OCI-LY7 (cell line): Measurements from ENCODE around the gene STAT4. TPM values are rescaled to one million over a fixed set of nuclear protein-coding genes. Genes with fewer than 3 reads are reported as not detected.

Experiments
- BruUV-seq: library from RNA; stranded (reverse); fragments of 400-500 nt; replicated peaks from 2 replicates; lab custom pipeline; 2021; lab: Mats Ljungman, UMichigan
- CTCF ChIA-PET: fragments of 300-600 bp; sonication (Branson Sonifier 250); formaldehyde crosslinking; loops from one replicate; lab custom pipeline; 2022; ENCODE audit warnings: antibody characterized with exemption; ENCODE audit not compliant: unreplicated experiment; lab: Charles Lee
- POLR2A ChIA-PET: fragments of 300-600 bp; sonication (Branson Sonifier 250); formaldehyde crosslinking; loops from one replicate; lab custom pipeline; 2022; ENCODE audit warnings: antibody characterized with exemption; lab: Charles Lee
- DNase-seq: peaks from one replicate; pipeline ENCODE4 v3.0.0-alpha.2; 2015; ENCODE audit warnings: low spot score
- H2AFZ ChIP-seq: fragments of 200-600 bp; sonication (generic), shearing (Covaris generic); 2 replicates; pipeline ENCODE4 v1.6.1; 2014; ENCODE audit warnings: mild to moderate bottlenecking, antibody characterized with exemption, low read length, moderate library complexity
- H3K27ac ChIP-seq: fragments of 200-600 bp; sonication (generic); 2 replicates; pipeline ENCODE4 v1.5.1; 2014; ENCODE audit warnings: mixed run types, low read depth, mild to moderate bottlenecking, moderate library complexity, low read length, inconsistent platforms; ENCODE audit not compliant: poor library complexity, severe bottlenecking
- H3K36me3 ChIP-seq: fragments of 200-600 bp; sonication (generic); 2 replicates; pipeline ENCODE4 v1.6.1; 2014; ENCODE audit warnings: mild to moderate bottlenecking, antibody characterized with exemption, low read length, moderate library complexity, mixed read lengths; ENCODE audit not compliant: insufficient read depth
- H3K4me1 ChIP-seq: fragments of 200-600 bp; sonication (generic); 2 replicates; pipeline ENCODE4 v1.5.1; 2014; ENCODE audit warnings: mild to moderate bottlenecking, low read length; ENCODE audit not compliant: insufficient read depth, poor library complexity, severe bottlenecking
- H3K4me2 ChIP-seq: fragments of 200-600 bp; sonication (generic); 2 replicates; pipeline ENCODE4 v1.6.1; 2014; ENCODE audit warnings: mild to moderate bottlenecking, low read length
- H3K4me3 ChIP-seq: fragments of 200-600 bp; sonication (generic); 2 replicates; pipeline ENCODE4 v1.5.1; 2014; ENCODE audit warnings: mild to moderate bottlenecking, low read depth, low read length; ENCODE audit not compliant: poor library complexity, severe bottlenecking
- H3K79me2 ChIP-seq: fragments of 200-600 bp; sonication (generic); 2 replicates; pipeline ENCODE4 v1.6.1; 2016; ENCODE audit warnings: low read depth, mild to moderate bottlenecking, low read length, moderate library complexity, mixed read lengths; ENCODE audit not compliant: insufficient read depth
- H3K9me2 ChIP-seq: fragments of 200-600 bp; sonication (generic); 2 replicates; pipeline ENCODE4 v1.6.1; 2016; ENCODE audit warnings: mild to moderate bottlenecking, low read length, mixed read lengths; ENCODE audit not compliant: insufficient read depth
- H3K9me3 ChIP-seq: fragments of 200-600 bp; sonication (generic); 2 replicates; pipeline ENCODE4 v1.6.1; 2014; ENCODE audit warnings: mild to moderate bottlenecking, mixed run types, low read length, mixed read lengths
- H4K20me1 ChIP-seq: fragments of 200-600 bp; sonication (generic); 2 replicates; pipeline ENCODE4 v1.6.1; 2014; ENCODE audit warnings: mild to moderate bottlenecking, antibody characterized with exemption, low read length, moderate library complexity, mixed read lengths; ENCODE audit not compliant: insufficient read depth
- CTCF ChIP-seq: fragments of 200-600 bp; sonication (generic); conservative IDR thresholded peaks from 2 replicates; pipeline ENCODE4 v1.5.1; 2014; ENCODE audit warnings: mild to moderate bottlenecking, antibody characterized with exemption, low read length, moderate library complexity, mixed read lengths
- EZH2phosphoT487 ChIP-seq: fragments of 200-600 bp; sonication (generic); IDR thresholded peaks from 2 replicates; pipeline ENCODE4 v1.6.1; 2018; ENCODE audit warnings: low read depth, borderline replicate concordance, mild to moderate bottlenecking, mixed run types, antibody characterized with exemption, low read length, moderate library complexity, mixed read lengths
- intact Hi-C: fragments of 100-400 bp; cut with micrococcal nuclease; formaldehyde crosslinking; loops from one replicate; pipeline ENCODE4 v1.10.0; 2022; ENCODE audit not compliant: unreplicated experiment
- total RNA-seq, 2 experiments: library from RNA; depleted of rRNA in 1 of 2; stranded (reverse); fragments of >200 nt in 1 of 2; shearing (Covaris generic) in 1 of 2; gene quantifications; 2 replicates each; pipeline ENCODE4 v1.2.3, GENCODE V29; 2014 to 2022

Gene STAT4
- total RNA-seq, 2 experiments from 2014 or later = not detected

DNA sequence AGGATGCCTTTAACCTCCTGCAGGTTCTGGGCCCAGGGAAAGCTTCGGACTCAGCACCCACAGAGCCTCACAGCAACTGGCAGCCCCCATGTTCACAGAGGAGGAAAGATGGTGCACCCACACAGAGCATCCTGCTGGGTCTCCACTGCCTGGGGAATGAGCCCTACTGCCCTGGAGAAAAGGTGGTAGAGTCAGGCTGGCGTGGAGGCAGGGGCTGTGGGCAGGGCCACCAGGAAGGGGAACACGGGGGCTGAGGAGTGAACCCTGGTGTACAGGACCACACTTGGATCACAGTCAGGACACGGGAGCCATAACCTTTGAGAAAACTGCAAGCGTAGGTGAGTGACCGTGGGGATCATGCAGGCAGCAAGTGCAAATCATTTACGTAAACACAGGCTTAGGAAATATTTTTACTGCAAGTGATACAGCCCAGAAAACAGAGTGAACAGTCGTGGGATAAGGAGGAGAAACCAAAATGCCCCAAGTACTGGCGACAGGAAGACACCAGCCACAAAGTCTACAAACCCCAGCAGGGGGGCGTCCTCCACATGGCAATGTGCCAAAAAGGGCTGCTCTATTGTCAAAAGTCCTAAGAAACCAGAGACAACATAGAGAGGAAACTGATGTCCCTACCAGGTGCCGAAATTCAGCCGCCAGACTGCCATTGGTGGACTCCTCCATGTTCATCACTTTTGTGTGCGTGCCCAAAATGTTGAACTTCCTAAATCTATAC lies 164.4 kb downstream of the STAT4 start:
- Histone ChIP-seq H3K9me2 (no peaks in the 10 kb centered on the region), H3K4me1 (no peaks in the 10 kb centered on the region), H3K36me3 (peaks cover 96% of the 10 kb centered on the region), H3K27ac (no peak overlapping the region), H3K4me2 (no peak overlapping the region), H4K20me1 (no peaks in the 10 kb centered on the region), H3K79me2 (no peaks in the 10 kb centered on the region), H2AFZ (no peak overlapping the region), H3K9me3 (no peaks in the 10 kb centered on the region), H3K4me3 (no peak overlapping the region)
- POLR2A ChIA-PET = interaction anchor here (1.3 kb wide), 1 partner anchor 23 kb away, joined by 3 read pairs; no protein-coding TSS in a partner anchor
- no peak for DNase-seq
- BruUV-seq = no TSS peak
- CTCF ChIA-PET = interaction anchor here (0.5 kb wide), 1 partner anchor 26 kb away, joined by 3 read pairs; no protein-coding TSS in a partner anchor
- intact Hi-C loops = no loop called here
- TF ChIP-seq CTCF (no peak), EZH2phosphoT487 (no peak)

DNA sequence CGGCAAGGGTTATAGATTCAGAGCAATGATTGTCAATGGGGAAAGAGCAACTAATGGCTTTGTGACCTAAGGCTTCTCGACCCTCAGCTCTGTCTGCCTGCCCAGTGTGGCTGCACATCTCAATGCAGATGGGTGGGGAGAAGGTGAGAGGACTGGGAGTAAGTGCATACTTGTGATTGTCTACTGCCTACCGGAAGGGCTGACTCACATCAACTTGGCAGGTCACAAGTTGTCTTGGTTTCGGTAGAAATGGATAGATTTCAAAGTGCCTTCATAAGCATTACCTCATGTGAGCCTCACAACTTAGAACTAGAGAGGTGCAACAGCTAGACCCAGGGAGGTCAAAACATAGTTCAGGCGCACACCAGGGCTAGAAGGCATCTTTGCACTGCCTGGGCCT lies 166.2 kb downstream of the STAT4 start:
- POLR2A ChIA-PET = interaction anchor here (0.5 to 1.8 kb wide), 6 partner anchors 10 to 489 kb away, joined by 3 to 5 read pairs (median 4); no protein-coding TSS in a partner anchor
- Histone ChIP-seq H3K9me3 (no peaks in the 10 kb centered on the region), H3K36me3 (peaks cover 95% of the 10 kb centered on the region), H3K27ac (no peak overlapping the region), H3K79me2 (no peaks in the 10 kb centered on the region), H4K20me1 (no peaks in the 10 kb centered on the region), H3K9me2 (no peaks in the 10 kb centered on the region), H3K4me3 (no peak overlapping the region), H3K4me1 (no peaks in the 10 kb centered on the region), H2AFZ (no peak overlapping the region), H3K4me2 (no peak overlapping the region)
- CTCF ChIA-PET = no interaction called here
- BruUV-seq = no TSS peak
- TF ChIP-seq CTCF (no peak), EZH2phosphoT487 (no peak)
- no peak for DNase-seq
- intact Hi-C loops = no loop called here
